OCI-M2 (cell line): ENCODE data around the gene MBD2.
A peak's percentile ranks its signal among the peaks of the same experiment; 100 is the strongest.
"Not testable (repeated sequence)": the region's sequence is repeated elsewhere in the genome, so short reads cannot be mapped to it uniquely, and the experiment has no call there.

ENCODE experiments used
- DNase-seq: peaks from one replicate; lab custom pipeline; 2025; ENCODE audit not compliant: unreplicated experiment; lab: John Stamatoyannopoulos, UW

MBD2 gene

GRCh38 chr18:54224379-54225014 lies at the start of gene MBD2:
Gene MBD2, minus strand, starts transcription at chr18:54224669. Its CDS starts 110 bp downstream, at chr18:54224559.
- peak; percentile 77 for DNase-seq

GRCh38 chr18:54269893-54270844 lies 45.7 kb upstream of the MBD2 start:
- DNase-seq, result peak; percentile 31

- no peak for DNase-seq
These were observed 44.3 kb upstream of the MBD2 start for GRCh38 chr18:54268751-54269150.

- no peak for DNase-seq
These were observed 43.2 kb upstream of the MBD2 start for GRCh38 chr18:54267701-54268100.

GRCh38 chr18:54263904-54264336 lies 39.5 kb upstream of the MBD2 start:
- no peak for DNase-seq

GRCh38 chr18:54261894-54262293 lies 37.4 kb upstream of the MBD2 start:
- DNase-seq, result no peak

- DNase-seq, result no peak
These were observed 36.1 kb upstream of the MBD2 start for GRCh38 chr18:54260396-54261072.

- DNase-seq, result not testable (repeated sequence)
These were observed 33.3 kb upstream of the MBD2 start for GRCh38 chr18:54257818-54258217.

- DNase-seq, result no peak
These were observed 32.5 kb upstream of the MBD2 start for GRCh38 chr18:54257015-54257414.

GRCh38 chr18:54255141-54255540 lies 30.7 kb upstream of the MBD2 start:
- no peak for DNase-seq

- no peak for DNase-seq
These were observed 29.8 kb upstream of the MBD2 start for GRCh38 chr18:54254265-54254758.

- DNase-seq, result no peak
These were observed 27.3 kb upstream of the MBD2 start for GRCh38 chr18:54251606-54252390.

GRCh38 chr18:54250846-54251261 lies 26.4 kb upstream of the MBD2 start:
- no peak for DNase-seq

GRCh38 chr18:54247511-54248175 lies 23.2 kb upstream of the MBD2 start:
- no peak for DNase-seq

GRCh38 chr18:54242327-54242726 lies 17.9 kb upstream of the MBD2 start:
- DNase-seq, result no peak

- no peak for DNase-seq
These were observed 17.0 kb upstream of the MBD2 start for GRCh38 chr18:54241483-54241882.

GRCh38 chr18:54240629-54241107 lies 16.2 kb upstream of the MBD2 start:
- no peak for DNase-seq

GRCh38 chr18:54239601-54240000 lies 15.1 kb upstream of the MBD2 start:
- no peak for DNase-seq

- no peak for DNase-seq
These were observed 14.6 kb upstream of the MBD2 start for GRCh38 chr18:54239091-54239490.
